Coronary artery (tissue), 2 donors: ENCODE measurements around the gene MYCBPAP.

Source experiments
- DNase-seq: peaks from one replicate; pipeline ENCODE4 v3.0.0-alpha.2; 2017; ENCODE audit warnings: low spot score
- H3K27ac ChIP-seq, 2 donors: fragments of 200-600 bp; sonication (generic); one replicate each; pipeline ENCODE4 v1.5.1; 2016 to 2019
- H3K4me3 ChIP-seq: fragments of 200-600 bp; sonication (generic); 2 replicates; pipeline ENCODE4 v1.5.1; 2016; ENCODE audit warnings: mild to moderate bottlenecking, moderate library complexity
- TF ChIP-seq, protein P1 (sequence below): fragments of 200-600 bp; sonication (generic); IDR thresholded peaks from one replicate; pipeline ENCODE4 v1.5.1; 2019; ENCODE audit warnings: antibody characterized with exemption

The MYCBPAP gene

DNA sequence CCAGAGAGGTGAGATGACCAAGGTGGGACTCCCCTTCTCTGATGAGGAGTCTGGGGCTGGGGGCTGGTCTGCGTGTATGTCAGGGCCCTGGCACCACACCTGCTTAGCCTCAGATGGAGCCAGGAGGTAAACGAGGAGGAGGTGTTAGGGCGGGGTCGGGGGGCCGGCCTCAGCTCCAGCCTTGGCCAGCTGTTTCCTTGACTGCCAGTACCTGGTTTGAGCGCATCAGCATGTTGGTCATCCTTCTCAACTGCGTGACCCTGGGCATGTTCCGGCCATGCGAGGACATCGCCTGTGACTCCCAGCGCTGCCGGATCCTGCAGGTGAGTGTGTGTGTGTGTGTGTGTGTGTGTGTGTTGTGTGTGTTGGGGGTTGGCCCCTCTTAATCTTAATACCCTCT lies 60.4 kb downstream of the MYCBPAP start:
- TF ChIP-seq, protein P1, sequence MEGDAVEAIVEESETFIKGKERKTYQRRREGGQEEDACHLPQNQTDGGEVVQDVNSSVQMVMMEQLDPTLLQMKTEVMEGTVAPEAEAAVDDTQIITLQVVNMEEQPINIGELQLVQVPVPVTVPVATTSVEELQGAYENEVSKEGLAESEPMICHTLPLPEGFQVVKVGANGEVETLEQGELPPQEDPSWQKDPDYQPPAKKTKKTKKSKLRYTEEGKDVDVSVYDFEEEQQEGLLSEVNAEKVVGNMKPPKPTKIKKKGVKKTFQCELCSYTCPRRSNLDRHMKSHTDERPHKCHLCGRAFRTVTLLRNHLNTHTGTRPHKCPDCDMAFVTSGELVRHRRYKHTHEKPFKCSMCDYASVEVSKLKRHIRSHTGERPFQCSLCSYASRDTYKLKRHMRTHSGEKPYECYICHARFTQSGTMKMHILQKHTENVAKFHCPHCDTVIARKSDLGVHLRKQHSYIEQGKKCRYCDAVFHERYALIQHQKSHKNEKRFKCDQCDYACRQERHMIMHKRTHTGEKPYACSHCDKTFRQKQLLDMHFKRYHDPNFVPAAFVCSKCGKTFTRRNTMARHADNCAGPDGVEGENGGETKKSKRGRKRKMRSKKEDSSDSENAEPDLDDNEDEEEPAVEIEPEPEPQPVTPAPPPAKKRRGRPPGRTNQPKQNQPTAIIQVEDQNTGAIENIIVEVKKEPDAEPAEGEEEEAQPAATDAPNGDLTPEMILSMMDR: no peak
- no peak overlapping the region for H3K4me3 ChIP-seq
- DNase-seq: no peak
- no peak overlapping the region for H3K27ac ChIP-seq

DNA sequence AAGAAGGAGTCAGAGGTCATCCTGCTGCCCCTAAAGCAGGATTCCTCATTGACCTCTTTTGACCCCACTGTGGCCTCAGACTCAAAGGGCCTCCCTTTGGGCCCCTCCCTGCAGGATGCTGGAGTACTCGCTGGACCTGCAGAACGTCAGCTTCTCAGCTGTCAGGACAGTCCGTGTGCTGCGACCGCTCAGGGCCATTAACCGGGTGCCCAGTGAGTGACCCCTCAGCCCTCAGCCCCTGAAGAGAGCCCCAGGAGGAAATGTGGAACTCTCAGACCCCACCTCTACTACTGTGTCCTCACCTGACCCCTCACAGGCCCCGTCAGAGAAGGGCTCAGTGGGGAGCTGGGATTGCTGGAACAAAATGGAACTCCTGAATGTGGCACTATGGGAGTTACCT lies 61.4 kb downstream of the MYCBPAP start:
- no peak overlapping the region for H3K4me3 ChIP-seq
- TF ChIP-seq, protein P1: no peak
- no peak for DNase-seq
- no peak overlapping the region for H3K27ac ChIP-seq

DNA sequence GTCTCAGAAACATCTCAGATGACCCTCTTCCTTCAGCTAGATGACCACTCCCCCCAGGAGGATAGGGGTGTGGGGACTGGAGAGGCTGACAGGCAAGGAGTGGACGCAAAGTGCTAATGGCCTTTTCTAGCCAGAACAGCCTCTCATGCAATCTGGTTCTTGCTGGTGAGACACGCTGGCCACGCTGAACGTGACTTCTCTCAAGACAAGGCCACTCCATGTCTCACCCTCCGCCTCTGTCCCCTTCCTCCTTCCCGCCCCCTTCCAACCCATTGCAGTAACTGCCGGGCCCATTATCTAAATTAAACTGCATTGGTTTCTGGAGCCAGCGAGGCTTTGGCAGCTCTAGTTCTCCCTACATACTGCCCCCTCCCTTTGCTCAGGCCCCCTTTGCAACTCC lies 61.8 kb downstream of the MYCBPAP start:
- DNase-seq: no peak
- no peak overlapping the region for H3K4me3 ChIP-seq
- TF ChIP-seq, protein P1: no peak

DNA sequence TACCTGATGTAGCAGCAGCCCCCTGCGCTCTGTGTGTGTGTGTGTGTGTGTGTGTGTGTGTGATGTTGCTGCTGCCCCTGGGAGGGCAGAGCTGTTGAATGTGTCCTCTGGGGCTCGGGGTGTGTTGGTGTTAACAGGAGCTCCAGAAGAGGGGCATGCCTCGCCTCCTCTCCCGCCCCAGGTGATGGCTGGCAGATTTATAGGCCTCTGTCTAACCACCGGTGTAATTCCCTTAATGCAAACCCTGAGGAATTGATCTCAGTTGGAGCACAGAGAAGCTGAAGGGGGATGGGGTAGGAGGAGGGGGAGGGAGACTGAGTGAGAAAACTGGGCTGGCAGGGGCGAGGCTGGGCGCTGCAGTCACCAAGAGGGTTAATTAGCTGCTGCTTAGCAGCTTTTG lies 62.3 kb downstream of the MYCBPAP start:
- Histone ChIP-seq H3K4me3 (no peak overlapping the region), H3K27ac (no peak overlapping the region)
- TF ChIP-seq, protein P1: no peak
- no peak for DNase-seq

More for the DNA sequence above, 61.8 kb downstream of the MYCBPAP start:
- H3K27ac ChIP-seq: no peak overlapping the region

DNA sequence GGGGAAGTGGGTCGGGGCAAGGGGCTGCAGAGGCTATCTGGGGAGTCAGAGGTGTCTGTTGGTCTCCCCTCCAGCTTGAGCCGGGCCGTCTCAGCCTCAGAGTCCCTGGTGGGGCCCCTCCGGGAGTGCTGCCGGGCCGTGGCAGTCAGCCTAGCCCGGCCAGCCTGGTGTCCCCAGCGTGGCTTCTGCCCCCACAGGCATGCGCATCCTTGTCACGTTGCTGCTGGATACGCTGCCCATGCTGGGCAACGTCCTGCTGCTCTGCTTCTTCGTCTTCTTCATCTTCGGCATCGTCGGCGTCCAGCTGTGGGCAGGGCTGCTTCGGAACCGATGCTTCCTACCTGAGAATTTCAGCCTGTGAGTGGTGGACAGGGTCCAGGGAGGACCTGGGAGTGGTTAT lies 63.4 kb downstream of the MYCBPAP start:
- no peak overlapping the region for H3K27ac ChIP-seq
- DNase-seq: no peak
- H3K4me3 ChIP-seq: no peak overlapping the region
- TF ChIP-seq, protein P1: no peak

DNA sequence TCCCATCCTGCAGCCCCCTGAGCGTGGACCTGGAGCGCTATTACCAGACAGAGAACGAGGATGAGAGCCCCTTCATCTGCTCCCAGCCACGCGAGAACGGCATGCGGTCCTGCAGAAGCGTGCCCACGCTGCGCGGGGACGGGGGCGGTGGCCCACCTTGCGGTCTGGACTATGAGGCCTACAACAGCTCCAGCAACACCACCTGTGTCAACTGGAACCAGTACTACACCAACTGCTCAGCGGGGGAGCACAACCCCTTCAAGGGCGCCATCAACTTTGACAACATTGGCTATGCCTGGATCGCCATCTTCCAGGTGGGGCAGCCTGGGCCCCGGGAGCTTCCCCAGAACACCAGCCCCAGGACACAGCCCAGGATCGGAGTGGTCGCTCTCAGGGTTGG lies 64.3 kb downstream of the MYCBPAP start:
- TF ChIP-seq, protein P1: no peak
- Histone ChIP-seq H3K4me3 (no peak overlapping the region), H3K27ac (no peak overlapping the region)
- DNase-seq: no peak

DNA sequence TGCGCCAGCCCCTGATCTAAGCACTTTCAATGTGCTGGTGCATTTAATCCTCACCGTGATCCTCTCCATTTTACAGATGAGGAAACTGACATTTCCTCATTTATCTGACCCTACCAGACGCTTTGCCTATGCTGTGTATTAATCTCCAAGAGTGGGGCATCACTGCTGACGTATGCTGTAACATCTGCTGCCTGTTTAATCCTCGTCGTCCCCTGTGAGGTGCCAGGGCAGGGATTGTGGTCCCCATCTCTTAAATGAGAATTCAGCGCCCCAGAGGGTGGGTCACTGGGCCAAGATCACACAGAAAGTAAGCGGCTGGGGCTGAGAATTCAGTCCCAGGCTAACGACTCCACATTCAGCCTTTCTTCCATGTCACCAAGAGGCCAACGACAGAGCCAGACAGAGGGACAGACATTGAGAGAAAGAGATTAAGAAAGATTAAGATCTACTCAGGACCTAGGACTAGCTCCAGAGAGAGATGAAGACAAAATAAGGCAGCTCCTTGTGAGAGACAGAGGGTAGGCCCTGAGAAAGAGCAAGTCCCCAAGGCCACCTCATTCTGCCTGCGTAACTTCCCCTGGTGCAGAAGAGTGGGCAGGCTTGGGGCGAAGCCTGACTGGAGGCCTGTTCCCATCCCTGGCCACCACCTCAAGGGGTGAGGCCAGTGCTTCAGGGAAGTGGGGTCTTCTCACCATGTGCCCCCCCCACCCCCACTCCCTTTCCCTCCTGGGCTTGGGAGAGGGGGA lies 65.8 kb downstream of the MYCBPAP start:
- H3K27ac ChIP-seq: no peak overlapping the region
- no peak for DNase-seq
- no peak overlapping the region for H3K4me3 ChIP-seq
- TF ChIP-seq, protein P1: no peak
